ENCODE measurements around the gene CTNNBL1. TPM values are rescaled to one million over a fixed set of nuclear protein-coding genes. Genes with fewer than 3 reads are reported as not detected.

CTNNBL1 gene
- total RNA-seq, 1 donor: 19.5 TPM

DNA sequence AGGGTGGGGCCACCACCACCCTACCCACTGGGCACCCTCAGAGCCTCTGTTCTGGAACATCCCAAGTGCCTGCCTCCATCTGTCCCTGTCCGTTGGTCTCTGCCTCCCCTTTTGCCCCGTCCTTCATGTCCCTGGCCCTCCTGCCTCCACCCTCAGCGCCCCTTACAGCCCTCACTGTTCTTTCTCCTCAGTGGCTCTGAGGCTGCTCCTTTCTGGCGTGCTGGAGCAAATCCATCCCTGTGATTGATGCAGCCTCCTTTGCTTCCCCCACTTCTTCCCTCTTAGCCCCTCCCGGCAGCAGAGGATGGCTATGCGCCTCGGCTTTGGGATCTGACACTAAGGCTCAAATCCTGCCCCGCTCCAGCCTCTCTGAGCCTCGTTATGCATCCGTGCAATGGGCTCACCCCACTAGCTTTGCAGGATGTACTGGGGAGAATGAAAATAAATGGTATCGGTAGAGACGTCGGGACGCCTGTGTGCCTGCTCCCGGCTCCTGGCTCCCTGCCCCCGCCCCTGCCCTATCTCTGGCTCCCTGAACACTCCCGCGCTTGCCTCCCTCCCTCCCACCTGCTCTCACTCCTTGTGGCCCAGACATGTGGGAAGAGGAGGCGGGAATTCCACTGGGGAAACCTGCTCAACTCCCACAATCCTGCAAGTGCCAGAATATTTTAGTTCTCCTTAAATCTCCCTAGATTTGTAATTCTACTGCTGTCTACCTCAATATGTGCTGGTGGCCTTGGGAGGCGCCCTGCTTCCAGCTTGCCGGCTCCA is 222.2 kb downstream of the CTNNBL1 start:
- Histone ChIP-seq H2AFZ (ENCODE audit: low read length) (no peak overlapping the region), H3K36me3 (ENCODE audit: insufficient read depth, low read length) (no peaks in the 10 kb centered on the region), H4K20me1 (ENCODE audit: insufficient read depth, low read length) (peaks cover 15% of the 10 kb centered on the region), H3K4me3 (ENCODE audit: insufficient read depth, low read length) (no peak overlapping the region), H3K27me3 (ENCODE audit: insufficient read depth, low read length) (peaks cover 95% of the 10 kb centered on the region), H3K27ac (ENCODE audit: low read depth, low read length) (no peak overlapping the region), H3K4me1 (ENCODE audit: insufficient read depth, low read length) (peaks cover 3% of the 10 kb centered on the region), H3K9me3 (ENCODE audit: low read depth, low read length) (no peaks in the 10 kb centered on the region), H3K4me2 (ENCODE audit: insufficient read depth, low read length) (peak overlapping the region; percentile 23), H3K79me2 (ENCODE audit: insufficient read depth, low read length) (no peaks in the 10 kb centered on the region)
- no peak for TF ChIP-seq CTCF (IDR thresholded peaks at IDR 0.05; ENCODE audit: extremely low read depth, low read depth, low read length)
- DNase-seq (ENCODE audit: insufficient read length, low spot score, missing footprints): no peak

DNA sequence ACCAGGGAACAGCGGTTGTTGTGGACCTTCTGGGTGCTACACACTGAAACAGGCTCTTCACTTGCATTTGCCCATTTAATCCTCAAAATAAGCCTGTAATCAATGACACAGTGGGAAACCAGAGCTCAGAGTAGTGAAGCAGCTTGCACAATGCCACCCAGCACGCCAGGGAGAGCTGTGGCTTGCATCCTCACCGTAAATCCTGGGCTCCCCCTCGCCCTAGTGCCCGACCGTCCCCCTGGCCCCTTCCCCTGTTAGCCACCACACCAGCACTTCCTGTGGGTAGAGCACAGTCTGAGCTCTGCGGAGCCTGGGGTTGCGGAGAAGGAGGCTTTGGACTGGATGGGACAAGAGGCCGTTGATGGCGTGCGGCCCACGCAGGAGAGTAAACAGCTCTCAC is 223.6 kb downstream of the CTNNBL1 start:
- Histone ChIP-seq H2AFZ (ENCODE audit: low read length) (no peak overlapping the region), H3K27ac (ENCODE audit: low read depth, low read length) (no peak overlapping the region), H3K36me3 (ENCODE audit: insufficient read depth, low read length) (no peaks in the 10 kb centered on the region), H3K79me2 (ENCODE audit: insufficient read depth, low read length) (no peaks in the 10 kb centered on the region), H3K27me3 (ENCODE audit: insufficient read depth, low read length) (peaks cover 83% of the 10 kb centered on the region), H3K4me1 (ENCODE audit: insufficient read depth, low read length) (peaks cover 3% of the 10 kb centered on the region), H3K4me3 (ENCODE audit: insufficient read depth, low read length) (no peak overlapping the region), H3K9me3 (ENCODE audit: low read depth, low read length) (no peaks in the 10 kb centered on the region), H4K20me1 (ENCODE audit: insufficient read depth, low read length) (peaks cover 15% of the 10 kb centered on the region), H3K4me2 (ENCODE audit: insufficient read depth, low read length) (no peak overlapping the region)
- DNase-seq (ENCODE audit: insufficient read length, low spot score, missing footprints): no peak
- TF ChIP-seq CTCF (IDR thresholded peaks at IDR 0.05; ENCODE audit: extremely low read depth, low read depth, low read length): no peak

DNA sequence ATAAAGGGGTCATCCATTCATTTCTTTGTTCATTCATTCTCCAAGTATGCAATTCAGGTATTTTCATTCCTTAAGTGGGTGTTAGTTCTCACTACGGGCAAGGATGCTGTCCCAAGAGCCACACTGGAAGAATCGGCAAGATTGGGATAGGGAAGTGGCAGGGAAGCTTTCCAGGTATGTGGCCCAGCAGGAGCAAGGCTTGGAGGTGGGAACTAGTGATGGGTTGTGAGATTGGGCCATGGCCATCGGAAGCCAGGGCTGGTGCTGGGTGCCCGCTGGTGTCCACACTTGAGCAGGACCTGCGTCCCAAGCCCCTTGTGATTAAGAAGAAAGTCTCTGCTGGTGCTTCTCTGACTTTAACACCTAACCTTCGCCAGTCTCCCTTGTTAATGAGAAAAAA is 224.2 kb downstream of the CTNNBL1 start:
- Histone ChIP-seq H3K4me3 (ENCODE audit: insufficient read depth, low read length) (no peak overlapping the region), H3K27ac (ENCODE audit: low read depth, low read length) (no peak overlapping the region), H3K27me3 (ENCODE audit: insufficient read depth, low read length) (peaks cover 83% of the 10 kb centered on the region), H3K36me3 (ENCODE audit: insufficient read depth, low read length) (no peaks in the 10 kb centered on the region), H2AFZ (ENCODE audit: low read length) (no peak overlapping the region), H3K9me3 (ENCODE audit: low read depth, low read length) (no peaks in the 10 kb centered on the region), H3K4me1 (ENCODE audit: insufficient read depth, low read length) (peaks cover 3% of the 10 kb centered on the region), H4K20me1 (ENCODE audit: insufficient read depth, low read length) (peaks cover 15% of the 10 kb centered on the region), H3K4me2 (ENCODE audit: insufficient read depth, low read length) (no peak overlapping the region), H3K79me2 (ENCODE audit: insufficient read depth, low read length) (no peaks in the 10 kb centered on the region)
- no peak for DNase-seq (ENCODE audit: insufficient read length, low spot score, missing footprints)
- no peak for TF ChIP-seq CTCF (IDR thresholded peaks at IDR 0.05; ENCODE audit: extremely low read depth, low read depth, low read length)

GRCh38 chr20:37919389-37920040 is 225.7 kb downstream of the CTNNBL1 start:
- TF ChIP-seq CTCF (IDR thresholded peaks at IDR 0.05; ENCODE audit: extremely low read depth, low read depth, low read length): no peak
- no peak overlapping the region for H3K4me3 ChIP-seq (ENCODE audit: insufficient read depth, low read length)
- DNase-seq (ENCODE audit: insufficient read length, low spot score, missing footprints): no peak
- no peaks in the 10 kb centered on the region for H3K9me3 ChIP-seq (ENCODE audit: low read depth, low read length)
- H3K27ac ChIP-seq (ENCODE audit: low read depth, low read length): no peak overlapping the region
- H3K27me3 ChIP-seq (ENCODE audit: insufficient read depth, low read length): peaks cover 71% of the 10 kb centered on the region
- H3K36me3 ChIP-seq (ENCODE audit: insufficient read depth, low read length): no peaks in the 10 kb centered on the region
- peaks cover 3% of the 10 kb centered on the region for H3K4me1 ChIP-seq (ENCODE audit: insufficient read depth, low read length)
- peaks cover 15% of the 10 kb centered on the region for H4K20me1 ChIP-seq (ENCODE audit: insufficient read depth, low read length)
- H3K79me2 ChIP-seq (ENCODE audit: insufficient read depth, low read length): no peaks in the 10 kb centered on the region
- no peak overlapping the region for H2AFZ ChIP-seq (ENCODE audit: low read length)
- no peak overlapping the region for H3K4me2 ChIP-seq (ENCODE audit: insufficient read depth, low read length)

Data from osteoblast (primary cell).